Naive thymus-derived CD4-positive, alpha-beta T cell (primary cell): ENCODE data around the gene ADAMTS9. TPM values are rescaled to one million over a fixed set of nuclear protein-coding genes. Genes with fewer than 3 reads are reported as not detected.

Experiments used
- ATAC-seq: fragments of 150-1000 bp; cut with Tn5 transposase; 2 replicates; pipeline ENCODE4 v1.10.0; 2021; ENCODE audit warnings: mild to moderate bottlenecking, moderate library complexity
- CTCF ChIA-PET: fragments of 350-600 bp; sonication (Branson Sonifier 250); formaldehyde crosslinking; loops from one replicate; lab custom pipeline; 2021; ENCODE audit warnings: antibody characterized with exemption; lab: Charles Lee
- POLR2A ChIA-PET: fragments of 350-600 bp; sonication (Branson Sonifier 250); formaldehyde crosslinking; loops from one replicate; lab custom pipeline; 2021; ENCODE audit warnings: antibody characterized with exemption, inconsistent platforms; lab: Charles Lee
- DNase-seq, 9 donors: peaks; one replicate each; pipeline versions ENCODE4 v3.0.0 to v3.0.0-alpha.2; 2020 to 2022; ENCODE audit warnings: mixed read lengths in 1 of 9
- H3K27ac ChIP-seq: one replicate; pipeline ENCODE4 v1.7.0; 2013; ENCODE audit warnings: mild to moderate bottlenecking, low read depth, low read length, moderate library complexity
- H3K27me3 ChIP-seq, 2 donors: one replicate each; pipeline ENCODE4 v1.7.0; 2013; ENCODE audit warnings: low read length in 2 of 2, mild to moderate bottlenecking in 2 of 2, moderate library complexity in 2 of 2; ENCODE audit not compliant: control insufficient read depth in 2 of 2, insufficient read depth in 2 of 2
- H3K36me3 ChIP-seq, 3 experiments: 1 replicate in 2 of 3; 2 replicates in 1 of 3; pipeline ENCODE4 v1.7.0; 2013; ENCODE audit warnings: low read length in 3 of 3, mild to moderate bottlenecking in 3 of 3, moderate library complexity in 1 of 3; ENCODE audit not compliant: insufficient read depth in 3 of 3, control insufficient read depth in 2 of 3
- H3K4me1 ChIP-seq, 2 donors: one replicate each; pipeline ENCODE4 v1.7.0; 2013; ENCODE audit warnings: low read length in 2 of 2, mild to moderate bottlenecking in 2 of 2, moderate library complexity in 1 of 2; ENCODE audit not compliant: control insufficient read depth in 2 of 2, insufficient read depth in 2 of 2
- H3K4me3 ChIP-seq: 2 replicates; pipeline ENCODE4 v1.7.0; 2013; ENCODE audit warnings: mild to moderate bottlenecking, low read length
- H3K9me3 ChIP-seq, 3 experiments: 1 replicate in 2 of 3; 2 replicates in 1 of 3; pipeline ENCODE4 v1.7.0; 2013; ENCODE audit warnings: low read length in 3 of 3; ENCODE audit not compliant: control insufficient read depth in 2 of 3
- H3K27ac Mint-ChIP-seq, 9 donors: one replicate each; pipeline ENCODE4 v1.8.0; 2020 to 2022; ENCODE audit warnings: mixed read lengths in 9 of 9, mild to moderate bottlenecking in 8 of 9, moderate library complexity in 5 of 9, inconsistent platforms in 2 of 9
- H3K27me3 Mint-ChIP-seq, 5 donors: one replicate each; pipeline ENCODE4 v1.8.0; 2021 to 2022; ENCODE audit warnings: mixed read lengths in 5 of 5, mild to moderate bottlenecking in 1 of 5
- H3K36me3 Mint-ChIP-seq, 5 donors: one replicate each; pipeline ENCODE4 v1.8.0; 2020 to 2022; ENCODE audit warnings: mixed read lengths in 5 of 5, mild to moderate bottlenecking in 3 of 5, inconsistent platforms in 1 of 5
- H3K4me1 Mint-ChIP-seq, 7 donors: one replicate each; pipeline ENCODE4 v1.8.0; 2020 to 2022; ENCODE audit warnings: mixed read lengths in 7 of 7, mild to moderate bottlenecking in 3 of 7, inconsistent platforms in 1 of 7
- H3K4me3 Mint-ChIP-seq, 10 donors: one replicate each; pipeline ENCODE4 v1.8.0; 2020 to 2022; ENCODE audit warnings: mild to moderate bottlenecking in 10 of 10, mixed read lengths in 10 of 10, moderate library complexity in 6 of 10, inconsistent platforms in 2 of 10
- H3K9me3 Mint-ChIP-seq, 11 donors: one replicate each; pipeline ENCODE4 v1.8.0; 2020 to 2022; ENCODE audit warnings: mixed read lengths in 11 of 11, mild to moderate bottlenecking in 4 of 11, inconsistent platforms in 1 of 11, moderate library complexity in 1 of 11
- intact Hi-C, 2 donors: fragments of 100-400 bp; cut with micrococcal nuclease; formaldehyde crosslinking; loops; one replicate each; pipeline ENCODE4 v1.15.1; 2023
- polyA plus RNA-seq, 2 donors: library from polyadenylated mRNA; unstranded; fragments of 300-500 nt; fragmentation: Illumina TruSeq; gene quantifications; one replicate each; pipeline ENCODE4 v1.2.3, GENCODE V29; 2021
- total RNA-seq, 6 experiments: library from RNA in 5 of 6; stranded (reverse) in 5 of 6; gene quantifications; 1 replicate in 5 of 6; 2 replicates in 1 of 6; pipeline ENCODE4 v1.2.3 and lab custom pipeline; 2021 to 2026

Gene ADAMTS9
- total and polyA plus RNA-seq, 7 experiments from 2014 or later: not detected

GRCh38 chr3:64642327-64643151 is 45.3 kb downstream of the ADAMTS9 start:
- H3K36me3 ChIP-seq: no peaks in the 10 kb centered on the region
- Mint-ChIP-seq H3K4me3 (no peak overlapping the region), H3K36me3 (no peaks in the 10 kb centered on the region), H3K27me3 (no peaks in the 10 kb centered on the region), H3K4me1 (no peaks in the 10 kb centered on the region), H3K9me3 (peaks cover 0 to 7% (median 0%) of the 10 kb centered on the region in 11 donors), H3K27ac (no peak overlapping the region)
- H3K4me1 ChIP-seq: no peaks in the 10 kb centered on the region
- CTCF ChIA-PET: no interaction called here
- H3K27me3 ChIP-seq: no peaks in the 10 kb centered on the region
- DNase-seq: no peak
- H3K4me3 ChIP-seq: no peak overlapping the region
- no peak for ATAC-seq
- intact Hi-C loops: no loop called here
- peaks cover 0 to 3% (median 0%) of the 10 kb centered on the region in 3 experiments for H3K9me3 ChIP-seq
- POLR2A ChIA-PET: no interaction called here
- no peak overlapping the region for H3K27ac ChIP-seq

DNA sequence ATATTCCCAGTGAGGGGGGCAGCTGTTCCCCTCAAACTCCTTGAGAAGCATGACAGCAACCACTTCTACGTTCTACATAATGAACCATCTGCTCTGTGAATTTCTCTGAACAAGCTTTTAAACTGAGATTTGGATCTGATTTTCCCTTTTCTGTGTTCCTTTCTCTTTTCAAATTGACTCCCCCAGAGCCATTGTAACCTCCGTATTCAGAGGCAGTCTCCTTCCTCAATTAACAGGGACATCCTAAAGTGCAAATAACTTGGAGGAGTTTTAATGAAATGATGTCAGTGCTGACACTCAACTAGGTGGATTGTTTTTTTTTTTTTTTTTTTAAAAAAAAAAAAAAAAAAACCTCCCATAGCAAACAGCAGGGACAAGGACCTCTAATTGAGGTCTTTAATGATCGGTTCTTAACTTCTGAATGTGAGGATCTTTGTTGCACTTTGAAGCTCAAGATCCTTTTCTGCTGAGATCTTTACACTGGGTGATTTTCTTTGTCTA is 48.8 kb downstream of the ADAMTS9 start:
- Mint-ChIP-seq H3K27ac (no peak overlapping the region), H3K4me1 (no peaks in the 10 kb centered on the region), H3K27me3 (no peaks in the 10 kb centered on the region), H3K4me3 (no peak overlapping the region), H3K36me3 (no peaks in the 10 kb centered on the region), H3K9me3 (peaks cover 0 to 7% (median 0%) of the 10 kb centered on the region in 11 donors)
- no peaks in the 10 kb centered on the region for H3K4me1 ChIP-seq
- intact Hi-C loops: no loop called here
- H3K36me3 ChIP-seq: no peaks in the 10 kb centered on the region
- DNase-seq (no peak), ATAC-seq (no peak)
- no peak overlapping the region for H3K4me3 ChIP-seq
- peaks cover 0 to 3% (median 0%) of the 10 kb centered on the region in 3 experiments for H3K9me3 ChIP-seq
- CTCF ChIA-PET: interaction anchor here (0.6 kb wide), 1 partner anchor 11 kb away, joined by 3 read pairs; no protein-coding TSS in a partner anchor
- H3K27ac ChIP-seq: no peak overlapping the region
- H3K27me3 ChIP-seq: no peaks in the 10 kb centered on the region
- POLR2A ChIA-PET: no interaction called here

GRCh38 chr3:64638511-64638910 is 49.3 kb downstream of the ADAMTS9 start:
- no peak for ATAC-seq
- Mint-ChIP-seq H3K4me1 (no peaks in the 10 kb centered on the region), H3K27me3 (no peaks in the 10 kb centered on the region), H3K9me3 (peaks cover 0 to 7% (median 0%) of the 10 kb centered on the region in 11 donors), H3K27ac (no peak overlapping the region), H3K4me3 (no peak overlapping the region), H3K36me3 (no peaks in the 10 kb centered on the region)
- no peak for DNase-seq
- H3K4me3 ChIP-seq: no peak overlapping the region
- H3K27me3 ChIP-seq: no peaks in the 10 kb centered on the region
- H3K36me3 ChIP-seq: no peaks in the 10 kb centered on the region
- H3K9me3 ChIP-seq: no peaks in the 10 kb centered on the region
- ChIA-PET POLR2A (no interaction called here), CTCF (no interaction called here)
- intact Hi-C loops: no loop called here
- H3K4me1 ChIP-seq: no peaks in the 10 kb centered on the region
- H3K27ac ChIP-seq: no peak overlapping the region

GRCh38 chr3:64634417-64634816 is 53.4 kb downstream of the ADAMTS9 start:
- H3K27ac ChIP-seq: no peak overlapping the region
- no peaks in the 10 kb centered on the region for H3K36me3 ChIP-seq
- ChIA-PET POLR2A (no interaction called here), CTCF (no interaction called here)
- no peaks in the 10 kb centered on the region for H3K27me3 Mint-ChIP-seq
- no peak overlapping the region for H3K4me3 ChIP-seq
- H3K9me3 ChIP-seq: no peaks in the 10 kb centered on the region
- no peaks in the 10 kb centered on the region for H3K36me3 Mint-ChIP-seq
- intact Hi-C loops: no loop called here
- DNase-seq: no peak
- peaks cover 0 to 8% (median 2%) of the 10 kb centered on the region in 11 donors for H3K9me3 Mint-ChIP-seq
- no peaks in the 10 kb centered on the region for H3K4me1 Mint-ChIP-seq
- H3K4me3 Mint-ChIP-seq: no peak overlapping the region
- no peak for ATAC-seq
- H3K27ac Mint-ChIP-seq: no peak overlapping the region
- H3K4me1 ChIP-seq: no peaks in the 10 kb centered on the region
- no peaks in the 10 kb centered on the region for H3K27me3 ChIP-seq

DNA sequence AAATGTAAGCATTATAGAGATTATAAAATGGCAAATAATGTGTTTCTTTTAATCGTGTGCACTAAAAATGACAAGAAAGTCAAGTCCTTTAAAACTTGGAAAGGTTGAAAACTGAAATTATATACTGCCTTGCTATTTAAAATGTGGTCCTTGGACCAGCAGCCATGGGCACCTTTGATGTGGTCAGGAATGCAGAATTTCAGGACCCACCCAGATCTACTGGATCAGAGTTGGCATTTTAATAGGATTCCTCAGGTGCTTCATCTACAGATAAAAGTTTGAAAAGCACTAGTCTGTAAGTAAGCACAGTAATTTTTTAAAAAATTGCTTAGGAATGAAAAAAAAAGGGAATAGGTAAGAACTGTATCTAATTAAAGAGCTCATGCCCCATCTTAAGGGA is 55.8 kb downstream of the ADAMTS9 start:
- Mint-ChIP-seq H3K27ac (no peak overlapping the region), H3K4me1 (no peaks in the 10 kb centered on the region), H3K27me3 (no peaks in the 10 kb centered on the region), H3K9me3 (peaks cover 0 to 18% (median 6%) of the 10 kb centered on the region in 11 donors), H3K4me3 (no peak overlapping the region), H3K36me3 (no peaks in the 10 kb centered on the region)
- intact Hi-C loops: no loop called here
- Histone ChIP-seq H3K4me3 (no peak overlapping the region), H3K27me3 (no peaks in the 10 kb centered on the region), H3K36me3 (no peaks in the 10 kb centered on the region), H3K4me1 (no peaks in the 10 kb centered on the region), H3K9me3 (no peaks in the 10 kb centered on the region), H3K27ac (no peak overlapping the region)
- ChIA-PET POLR2A (no interaction called here), CTCF (no interaction called here)
- ATAC-seq: no peak
- no peak for DNase-seq

DNA sequence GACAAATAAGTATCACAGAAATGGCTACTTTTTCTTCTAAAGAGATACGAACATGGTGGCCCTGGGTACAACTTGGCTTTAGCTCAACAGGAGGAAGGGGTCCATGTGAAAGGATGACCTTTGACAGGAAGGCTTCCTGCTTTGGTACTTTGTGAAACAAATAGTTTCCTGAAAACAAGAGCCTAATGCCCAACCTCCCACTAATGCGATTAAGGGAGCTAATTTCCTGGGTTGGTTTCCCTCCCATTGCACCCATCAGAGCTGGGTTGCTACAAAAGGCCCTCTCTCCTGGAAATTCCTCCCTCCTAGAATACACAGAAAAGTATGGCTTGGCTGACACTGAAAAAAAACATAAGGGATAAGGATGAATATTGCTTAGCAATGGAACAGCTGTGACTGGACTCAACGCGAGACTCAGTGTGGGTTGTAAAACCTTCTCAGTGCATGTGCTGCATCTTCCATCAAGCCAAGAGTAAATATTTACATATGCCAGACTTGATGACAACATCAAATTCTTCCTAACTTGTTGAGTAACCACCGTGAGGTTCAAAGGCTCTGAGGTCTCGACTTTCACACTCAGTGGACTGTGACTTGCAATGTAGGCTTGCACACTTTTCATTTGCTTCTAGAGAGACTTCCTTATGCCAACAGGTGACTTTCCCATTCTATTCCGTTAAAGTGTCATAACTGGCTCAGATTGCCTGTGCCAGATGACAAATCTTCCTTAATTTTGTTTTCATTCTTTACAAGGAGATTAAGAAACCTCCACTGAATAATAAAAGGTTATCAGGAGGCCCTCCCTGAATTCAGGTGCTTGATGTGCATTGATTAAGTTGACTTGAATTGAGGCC is 60.1 kb downstream of the ADAMTS9 start:
- ATAC-seq: no peak

More for the DNA sequence above, 60.1 kb downstream of the ADAMTS9 start:
- H3K36me3 Mint-ChIP-seq: no peaks in the 10 kb centered on the region
- Histone ChIP-seq H3K27ac (no peak overlapping the region), H3K27me3 (no peaks in the 10 kb centered on the region), H3K36me3 (no peaks in the 10 kb centered on the region), H3K4me1 (no peaks in the 10 kb centered on the region), H3K9me3 (no peaks in the 10 kb centered on the region), H3K4me3 (no peak overlapping the region)
- intact Hi-C loops: no loop called here
- no peak for DNase-seq
- no peaks in the 10 kb centered on the region for H3K4me1 Mint-ChIP-seq
- H3K9me3 Mint-ChIP-seq: peaks cover 0 to 24% (median 6%) of the 10 kb centered on the region in 11 donors
- POLR2A ChIA-PET: no interaction called here
- no peak overlapping the region for H3K27ac Mint-ChIP-seq
- no peaks in the 10 kb centered on the region for H3K27me3 Mint-ChIP-seq
- CTCF ChIA-PET: interaction anchor here (1.2 kb wide), 1 partner anchor 9 kb away, joined by 3 read pairs; no protein-coding TSS in a partner anchor
- no peak overlapping the region for H3K4me3 Mint-ChIP-seq
